ENCODE measurements around the gene VTCN1.

Gene VTCN1

DNA sequence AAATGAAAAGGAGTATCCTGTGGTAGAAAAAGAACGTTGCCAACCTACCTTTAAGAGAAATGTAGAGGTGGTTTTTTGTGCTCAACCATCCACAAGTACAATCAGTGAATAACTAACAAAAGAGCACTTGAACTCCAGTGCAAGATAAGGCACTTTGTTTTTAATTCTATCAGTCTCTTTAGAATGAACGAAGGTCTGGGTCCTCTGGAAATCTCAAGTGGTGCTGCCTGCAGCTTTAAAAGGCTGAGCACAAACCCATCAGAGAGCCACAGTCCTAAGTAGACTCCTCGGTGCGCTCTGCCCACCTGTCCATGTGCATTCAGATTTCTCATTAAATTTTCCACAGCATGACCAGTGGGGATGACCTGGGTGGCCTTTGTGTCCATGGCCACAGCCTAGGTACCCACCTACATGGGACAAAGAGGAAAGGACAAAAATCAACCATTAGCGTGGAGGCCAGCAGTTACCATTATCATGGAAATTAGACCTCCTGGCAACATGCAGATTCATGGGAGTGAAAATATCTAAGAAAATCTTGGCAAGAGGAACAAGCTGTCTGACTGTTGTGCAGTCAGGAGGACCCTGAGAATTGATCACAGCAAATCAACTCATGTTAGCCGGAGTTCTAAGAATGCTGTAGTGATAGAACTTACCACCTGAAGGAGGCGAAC lies 98.5 kb downstream of the VTCN1 start:
- Histone ChIP-seq H3K4me1 (ENCODE audit: control insufficient read depth, low read length) (no peaks in the 10 kb centered on the region), H3K9me3 (ENCODE audit: control insufficient read depth, insufficient read depth, low read length) (no peaks in the 10 kb centered on the region), H3K27me3 (ENCODE audit: control insufficient read depth, low read length) (no peaks in the 10 kb centered on the region), H3K27ac (ENCODE audit: low read depth, low read length) (no peak overlapping the region), H3F3A (ENCODE audit: control insufficient read depth, insufficient read depth) (no peaks in the 10 kb centered on the region), H4K20me1 (ENCODE audit: control insufficient read depth, insufficient read depth, low read depth, low read length) (no peaks in the 10 kb centered on the region), H3K36me3 (ENCODE audit: control insufficient read depth, low read length) (no peaks in the 10 kb centered on the region), H3K4me3 (ENCODE audit: low read length) (no peak overlapping the region), H3K4me2 (ENCODE audit: low read length) (no peak overlapping the region), H3K79me2 (ENCODE audit: control insufficient read depth, low read length) (no peaks in the 10 kb centered on the region), H3K9me2 (replicated peaks; ENCODE audit: control insufficient read depth, low read length) (no peaks in the 10 kb centered on the region)
- TF ChIP-seq EZH2phosphoT487 (IDR thresholded peaks at IDR 0.05; ENCODE audit: borderline replicate concordance, low read length), result no peak

DNA sequence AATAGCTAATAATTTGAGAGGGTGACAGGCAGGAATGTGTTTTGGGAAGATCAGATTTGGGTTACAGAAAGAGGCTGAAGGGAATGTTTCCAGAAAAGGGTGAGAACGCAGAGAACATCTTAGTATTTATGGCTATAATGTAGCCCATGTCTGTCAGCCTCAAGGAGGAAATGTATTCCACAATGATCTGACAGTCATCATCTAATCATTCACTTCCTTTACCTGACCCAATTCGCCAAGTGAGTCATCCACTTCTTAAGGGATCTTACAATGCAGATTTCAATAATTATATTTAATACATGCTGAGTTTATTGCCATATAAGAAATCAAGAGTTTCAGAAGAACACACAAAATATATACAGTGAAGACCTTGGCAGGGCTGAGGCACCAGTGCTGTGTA lies 100.0 kb downstream of the VTCN1 start:
- H3K4me2 ChIP-seq (ENCODE audit: low read length), result no peak overlapping the region
- no peaks in the 10 kb centered on the region for H3K4me1 ChIP-seq (ENCODE audit: control insufficient read depth, low read length)
- H4K20me1 ChIP-seq (ENCODE audit: control insufficient read depth, insufficient read depth, low read depth, low read length), result no peaks in the 10 kb centered on the region
- TF ChIP-seq EZH2phosphoT487 (IDR thresholded peaks at IDR 0.05; ENCODE audit: borderline replicate concordance, low read length), result no peak
- TF ChIP-seq, protein P1, sequence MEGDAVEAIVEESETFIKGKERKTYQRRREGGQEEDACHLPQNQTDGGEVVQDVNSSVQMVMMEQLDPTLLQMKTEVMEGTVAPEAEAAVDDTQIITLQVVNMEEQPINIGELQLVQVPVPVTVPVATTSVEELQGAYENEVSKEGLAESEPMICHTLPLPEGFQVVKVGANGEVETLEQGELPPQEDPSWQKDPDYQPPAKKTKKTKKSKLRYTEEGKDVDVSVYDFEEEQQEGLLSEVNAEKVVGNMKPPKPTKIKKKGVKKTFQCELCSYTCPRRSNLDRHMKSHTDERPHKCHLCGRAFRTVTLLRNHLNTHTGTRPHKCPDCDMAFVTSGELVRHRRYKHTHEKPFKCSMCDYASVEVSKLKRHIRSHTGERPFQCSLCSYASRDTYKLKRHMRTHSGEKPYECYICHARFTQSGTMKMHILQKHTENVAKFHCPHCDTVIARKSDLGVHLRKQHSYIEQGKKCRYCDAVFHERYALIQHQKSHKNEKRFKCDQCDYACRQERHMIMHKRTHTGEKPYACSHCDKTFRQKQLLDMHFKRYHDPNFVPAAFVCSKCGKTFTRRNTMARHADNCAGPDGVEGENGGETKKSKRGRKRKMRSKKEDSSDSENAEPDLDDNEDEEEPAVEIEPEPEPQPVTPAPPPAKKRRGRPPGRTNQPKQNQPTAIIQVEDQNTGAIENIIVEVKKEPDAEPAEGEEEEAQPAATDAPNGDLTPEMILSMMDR (IDR thresholded peaks at IDR 0.05; ENCODE audit: low read depth, low read length, poor library complexity, severe bottlenecking), result no peak
- H3K4me3 ChIP-seq (ENCODE audit: low read length), result no peak overlapping the region
- no peaks in the 10 kb centered on the region for H3K9me2 ChIP-seq (replicated peaks; ENCODE audit: control insufficient read depth, low read length)
- no peaks in the 10 kb centered on the region for H3F3A ChIP-seq (ENCODE audit: control insufficient read depth, insufficient read depth)
- H3K79me2 ChIP-seq (ENCODE audit: control insufficient read depth, low read length), result no peaks in the 10 kb centered on the region
- no peaks in the 10 kb centered on the region for H3K9me3 ChIP-seq (ENCODE audit: control insufficient read depth, insufficient read depth, low read length)
- no peak overlapping the region for H3K27ac ChIP-seq (ENCODE audit: low read depth, low read length)
- H3K27me3 ChIP-seq (ENCODE audit: control insufficient read depth, low read length), result no peaks in the 10 kb centered on the region
- no peaks in the 10 kb centered on the region for H3K36me3 ChIP-seq (ENCODE audit: control insufficient read depth, low read length)

DNA sequence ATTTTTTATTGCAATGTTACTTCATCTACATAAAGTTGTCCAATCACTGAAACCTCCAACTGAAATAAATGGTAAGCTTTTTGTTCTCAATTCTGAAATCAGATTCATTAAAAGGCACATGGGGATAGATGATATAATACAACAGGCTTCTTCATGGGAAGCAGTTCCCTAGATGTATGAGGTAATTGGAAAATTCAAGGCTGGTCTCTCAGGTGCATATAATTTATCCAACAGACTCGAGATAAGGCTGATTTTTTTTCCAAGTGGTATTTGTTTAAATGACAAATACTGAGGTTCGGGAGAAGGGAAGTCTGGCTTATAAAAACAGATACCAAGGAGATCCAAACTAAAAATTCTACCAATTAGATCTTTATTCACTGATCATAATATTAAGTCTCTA lies 103.4 kb downstream of the VTCN1 start:
- Histone ChIP-seq H3K79me2 (ENCODE audit: control insufficient read depth, low read length) (no peaks in the 10 kb centered on the region), H3F3A (ENCODE audit: control insufficient read depth, insufficient read depth) (no peaks in the 10 kb centered on the region), H3K4me3 (ENCODE audit: low read length) (no peak overlapping the region), H4K20me1 (ENCODE audit: control insufficient read depth, insufficient read depth, low read depth, low read length) (no peaks in the 10 kb centered on the region), H3K36me3 (ENCODE audit: control insufficient read depth, low read length) (peaks cover 26% of the 10 kb centered on the region), H3K9me2 (replicated peaks; ENCODE audit: control insufficient read depth, low read length) (no peaks in the 10 kb centered on the region), H3K27me3 (ENCODE audit: control insufficient read depth, low read length) (no peaks in the 10 kb centered on the region), H3K4me1 (ENCODE audit: control insufficient read depth, low read length) (no peaks in the 10 kb centered on the region), H3K27ac (ENCODE audit: low read depth, low read length) (no peak overlapping the region), H3K9me3 (ENCODE audit: control insufficient read depth, insufficient read depth, low read length) (no peaks in the 10 kb centered on the region), H3K4me2 (ENCODE audit: low read length) (no peak overlapping the region)
- TF ChIP-seq EZH2phosphoT487 (IDR thresholded peaks at IDR 0.05; ENCODE audit: borderline replicate concordance, low read length), result no peak
- TF ChIP-seq, protein P1 (IDR thresholded peaks at IDR 0.05; ENCODE audit: low read depth, low read length, poor library complexity, severe bottlenecking), result no peak

DNA sequence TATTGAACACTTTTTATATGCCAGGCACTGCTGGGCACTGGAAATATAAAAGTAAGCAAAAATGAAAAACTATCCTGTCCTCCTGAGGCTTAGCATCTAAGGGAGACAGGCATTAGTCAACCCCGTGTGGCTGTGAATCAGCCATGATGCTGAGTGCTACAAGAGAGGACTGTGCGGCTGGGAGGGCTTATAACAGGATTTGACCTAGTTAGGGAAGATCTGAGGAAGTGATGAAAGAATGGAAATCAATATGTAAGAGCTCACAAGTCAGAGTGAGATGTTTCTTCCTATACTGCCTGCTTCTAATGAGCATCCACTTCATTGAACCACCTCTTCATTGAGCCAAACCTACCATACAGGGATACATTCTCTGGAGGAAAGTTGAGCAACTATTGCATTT lies 104.2 kb downstream of the VTCN1 start:
- H3F3A ChIP-seq (ENCODE audit: control insufficient read depth, insufficient read depth), result no peaks in the 10 kb centered on the region
- no peaks in the 10 kb centered on the region for H3K79me2 ChIP-seq (ENCODE audit: control insufficient read depth, low read length)
- peaks cover 35% of the 10 kb centered on the region for H3K36me3 ChIP-seq (ENCODE audit: control insufficient read depth, low read length)
- no peaks in the 10 kb centered on the region for H3K9me2 ChIP-seq (replicated peaks; ENCODE audit: control insufficient read depth, low read length)
- H3K4me2 ChIP-seq (ENCODE audit: low read length), result no peak overlapping the region
- H3K27ac ChIP-seq (ENCODE audit: low read depth, low read length), result no peak overlapping the region
- H3K27me3 ChIP-seq (ENCODE audit: control insufficient read depth, low read length), result no peaks in the 10 kb centered on the region
- H3K4me1 ChIP-seq (ENCODE audit: control insufficient read depth, low read length), result no peaks in the 10 kb centered on the region
- no peaks in the 10 kb centered on the region for H4K20me1 ChIP-seq (ENCODE audit: control insufficient read depth, insufficient read depth, low read depth, low read length)
- no peak overlapping the region for H3K4me3 ChIP-seq (ENCODE audit: low read length)
- H3K9me3 ChIP-seq (ENCODE audit: control insufficient read depth, insufficient read depth, low read length), result no peaks in the 10 kb centered on the region
- TF ChIP-seq, protein P1 (IDR thresholded peaks at IDR 0.05; ENCODE audit: low read depth, low read length, poor library complexity, severe bottlenecking), result no peak
- TF ChIP-seq EZH2phosphoT487 (IDR thresholded peaks at IDR 0.05; ENCODE audit: borderline replicate concordance, low read length), result no peak

Measured in DOHH2 (cell line).